ENCODE data around the gene RNF130. TPM values are rescaled to one million over a fixed set of nuclear protein-coding genes. Genes with fewer than 3 reads are reported as not detected.

Gene RNF130
- total RNA-seq, 1 donor from 2014 or later = 70.8 TPM

GRCh38 chr5:179975713-179976134, 95.8 kb downstream of the RNF130 start:
- H3K27ac Mint-ChIP-seq (ENCODE audit: unreplicated experiment) = no peak overlapping the region
- no peak for TF ChIP-seq CTCF (IDR thresholded peaks at IDR 0.05)
- H3K9me3 Mint-ChIP-seq (ENCODE audit: unreplicated experiment) = no peaks in the 10 kb centered on the region
- H3K27me3 Mint-ChIP-seq (ENCODE audit: unreplicated experiment) = no peaks in the 10 kb centered on the region
- DNase-seq (ENCODE audit: extremely low spot score, unreplicated experiment) = no peak
- H3K4me1 Mint-ChIP-seq (ENCODE audit: unreplicated experiment) = peaks cover 12% of the 10 kb centered on the region
- H3K4me3 Mint-ChIP-seq (ENCODE audit: unreplicated experiment) = no peak overlapping the region
- peaks cover 44% of the 10 kb centered on the region for H3K36me3 Mint-ChIP-seq (ENCODE audit: unreplicated experiment)

GRCh38 chr5:179974946-179975712, 96.4 kb downstream of the RNF130 start:
- Mint-ChIP-seq H3K27me3 (ENCODE audit: unreplicated experiment) (no peaks in the 10 kb centered on the region), H3K36me3 (ENCODE audit: unreplicated experiment) (peaks cover 40% of the 10 kb centered on the region), H3K4me1 (ENCODE audit: unreplicated experiment) (peaks cover 14% of the 10 kb centered on the region), H3K27ac (ENCODE audit: unreplicated experiment) (no peak overlapping the region), H3K4me3 (ENCODE audit: unreplicated experiment) (no peak overlapping the region), H3K9me3 (ENCODE audit: unreplicated experiment) (no peaks in the 10 kb centered on the region)
- TF ChIP-seq CTCF (IDR thresholded peaks at IDR 0.05) = peak; percentile 52
- DNase-seq (ENCODE audit: extremely low spot score, unreplicated experiment) = no peak

- peaks cover 34% of the 10 kb centered on the region for H3K36me3 Mint-ChIP-seq (ENCODE audit: unreplicated experiment)
- H3K4me1 Mint-ChIP-seq (ENCODE audit: unreplicated experiment) = peaks cover 14% of the 10 kb centered on the region
- no peak for DNase-seq (ENCODE audit: extremely low spot score, unreplicated experiment)
- H3K27me3 Mint-ChIP-seq (ENCODE audit: unreplicated experiment) = no peaks in the 10 kb centered on the region
- H3K4me3 Mint-ChIP-seq (ENCODE audit: unreplicated experiment) = no peak overlapping the region
- TF ChIP-seq CTCF (IDR thresholded peaks at IDR 0.05) = no peak
- no peak overlapping the region for H3K27ac Mint-ChIP-seq (ENCODE audit: unreplicated experiment)
- H3K9me3 Mint-ChIP-seq (ENCODE audit: unreplicated experiment) = no peaks in the 10 kb centered on the region
These were observed 97.2 kb downstream of the RNF130 start for GRCh38 chr5:179974246-179974945.

- no peaks in the 10 kb centered on the region for H3K27me3 Mint-ChIP-seq (ENCODE audit: unreplicated experiment)
- TF ChIP-seq CTCF (IDR thresholded peaks at IDR 0.05) = no peak
- peaks cover 38% of the 10 kb centered on the region for H3K36me3 Mint-ChIP-seq (ENCODE audit: unreplicated experiment)
- no peak overlapping the region for H3K4me3 Mint-ChIP-seq (ENCODE audit: unreplicated experiment)
- DNase-seq (ENCODE audit: extremely low spot score, unreplicated experiment) = no peak
- H3K9me3 Mint-ChIP-seq (ENCODE audit: unreplicated experiment) = no peaks in the 10 kb centered on the region
- no peak overlapping the region for H3K27ac Mint-ChIP-seq (ENCODE audit: unreplicated experiment)
- peaks cover 14% of the 10 kb centered on the region for H3K4me1 Mint-ChIP-seq (ENCODE audit: unreplicated experiment)
These were observed 98.2 kb downstream of the RNF130 start for GRCh38 chr5:179973391-179973790.

GRCh38 chr5:179969110-179969509, 102.4 kb downstream of the RNF130 start:
- Mint-ChIP-seq H3K36me3 (ENCODE audit: unreplicated experiment) (peaks cover 42% of the 10 kb centered on the region), H3K27ac (ENCODE audit: unreplicated experiment) (no peak overlapping the region), H3K27me3 (ENCODE audit: unreplicated experiment) (no peaks in the 10 kb centered on the region), H3K4me1 (ENCODE audit: unreplicated experiment) (peaks cover 20% of the 10 kb centered on the region), H3K9me3 (ENCODE audit: unreplicated experiment) (no peaks in the 10 kb centered on the region), H3K4me3 (ENCODE audit: unreplicated experiment) (no peak overlapping the region)
- no peak for DNase-seq (ENCODE audit: extremely low spot score, unreplicated experiment)
- no peak for TF ChIP-seq CTCF (IDR thresholded peaks at IDR 0.05)

Measured in osteocyte (in vitro differentiated cells).